Inflammatory macrophage treated with lipopolysaccharide for 1 hour (primary cell): ENCODE results near the gene DSTN.

Experiments used
- DNase-seq, 2 donors: peaks; one replicate each; pipeline ENCODE4 v3.0.0-alpha.2; 2020 to 2022

The DSTN gene

DNA sequence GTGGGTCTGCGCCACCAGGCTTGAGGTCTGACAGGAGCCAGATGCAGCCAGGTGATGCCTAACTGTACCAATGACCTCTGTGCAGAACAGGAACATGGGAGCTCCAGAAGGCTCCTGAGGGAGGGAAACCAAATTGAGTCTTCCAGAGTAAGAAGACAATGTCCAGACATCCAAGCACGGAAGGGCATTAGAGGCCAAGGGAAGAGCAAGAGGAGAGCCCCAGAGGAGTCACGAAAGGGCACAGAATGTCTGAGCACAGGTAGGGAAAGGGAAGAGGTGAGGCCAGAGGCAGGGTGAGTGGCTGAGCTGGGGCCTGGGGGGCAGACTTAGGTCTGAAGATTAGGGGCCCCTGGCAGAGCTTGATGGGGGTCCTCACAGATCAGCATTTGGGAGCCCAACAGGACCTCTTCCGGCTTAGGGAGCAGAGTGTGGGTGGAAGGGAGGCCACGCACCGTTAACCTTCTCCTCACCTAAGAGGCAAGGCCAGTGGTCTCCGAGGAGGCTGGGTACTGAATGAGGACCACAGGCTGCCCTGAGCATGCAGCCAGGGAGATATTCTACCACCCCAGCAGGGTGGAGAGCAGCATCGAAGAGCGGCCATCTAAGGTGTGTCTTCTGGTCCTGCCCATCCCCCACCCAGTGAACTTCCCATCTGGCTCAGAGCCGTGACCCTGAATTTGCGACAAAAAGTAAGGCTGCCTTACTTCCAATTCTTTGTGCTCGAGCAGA, 70.4 kb downstream of the DSTN start:
- no peak for DNase-seq

DNA sequence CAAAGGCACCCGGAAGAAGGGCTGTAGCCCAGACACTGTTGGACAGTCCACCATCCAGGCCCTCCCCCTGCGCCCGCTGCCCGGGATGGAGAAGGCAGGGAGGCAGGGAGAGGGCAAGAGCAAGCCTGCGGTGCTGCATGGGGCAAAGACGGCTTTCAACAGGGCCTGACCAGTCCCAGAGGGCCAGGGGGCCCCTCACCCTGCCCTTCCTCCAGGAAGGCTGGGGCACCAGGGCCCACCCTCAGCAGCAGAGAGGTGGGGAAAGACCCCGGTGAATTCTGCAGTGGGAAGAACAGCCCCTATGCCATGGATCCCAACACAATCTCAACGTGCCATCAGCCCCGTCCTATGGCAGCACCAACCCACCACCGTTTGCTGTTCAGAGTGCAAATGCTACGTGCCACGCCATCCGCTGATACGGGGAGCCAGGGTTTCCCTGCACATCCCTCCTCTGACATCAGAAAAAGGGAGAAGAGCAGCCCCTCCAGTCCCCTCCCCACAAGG, 71.1 kb downstream of the DSTN start:
- DNase-seq, result no peak

DNA sequence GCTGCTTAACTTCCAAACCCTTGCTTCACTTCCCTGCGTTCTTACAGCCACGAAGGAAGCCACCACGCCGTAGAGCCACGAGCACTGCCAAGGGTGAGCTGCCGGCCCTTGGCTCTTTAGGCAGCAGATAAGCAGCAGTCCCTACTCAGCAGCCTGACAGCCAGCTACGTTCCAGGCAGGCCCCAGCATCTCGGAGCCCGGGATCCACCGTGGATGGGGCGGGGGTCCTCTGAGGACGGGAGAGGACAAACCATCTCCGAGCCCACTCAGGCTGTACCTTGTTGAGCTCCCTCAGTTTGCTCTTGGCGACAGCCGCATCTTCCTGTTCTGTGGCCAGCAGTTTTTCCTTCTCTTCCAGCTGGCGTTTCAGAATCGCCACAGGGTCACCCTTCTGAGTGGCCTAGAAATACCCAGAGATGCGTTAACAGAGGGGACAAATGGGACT, 71.7 kb downstream of the DSTN start:
- DNase-seq, result no peak

DNA sequence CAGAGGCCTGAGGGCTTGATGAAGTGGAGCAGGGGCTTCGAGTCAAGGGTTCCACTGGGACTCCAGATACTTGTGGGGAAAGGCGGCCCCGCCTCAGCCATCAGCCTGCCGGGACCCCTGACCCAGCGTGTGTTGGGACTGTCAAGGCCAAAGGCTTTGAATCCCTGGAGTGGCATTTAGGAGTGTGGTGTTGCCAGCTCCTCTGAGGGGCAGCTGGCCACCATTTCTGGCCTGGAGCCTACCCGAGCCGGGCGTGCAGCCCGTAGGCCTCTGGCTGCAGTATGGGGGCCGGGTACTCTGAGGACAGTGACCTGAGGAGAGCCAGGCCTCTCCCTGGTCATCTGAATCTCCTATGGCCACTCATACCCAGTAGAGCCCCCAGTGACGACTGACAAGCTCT, 72.1 kb downstream of the DSTN start:
- no peak for DNase-seq

DNA sequence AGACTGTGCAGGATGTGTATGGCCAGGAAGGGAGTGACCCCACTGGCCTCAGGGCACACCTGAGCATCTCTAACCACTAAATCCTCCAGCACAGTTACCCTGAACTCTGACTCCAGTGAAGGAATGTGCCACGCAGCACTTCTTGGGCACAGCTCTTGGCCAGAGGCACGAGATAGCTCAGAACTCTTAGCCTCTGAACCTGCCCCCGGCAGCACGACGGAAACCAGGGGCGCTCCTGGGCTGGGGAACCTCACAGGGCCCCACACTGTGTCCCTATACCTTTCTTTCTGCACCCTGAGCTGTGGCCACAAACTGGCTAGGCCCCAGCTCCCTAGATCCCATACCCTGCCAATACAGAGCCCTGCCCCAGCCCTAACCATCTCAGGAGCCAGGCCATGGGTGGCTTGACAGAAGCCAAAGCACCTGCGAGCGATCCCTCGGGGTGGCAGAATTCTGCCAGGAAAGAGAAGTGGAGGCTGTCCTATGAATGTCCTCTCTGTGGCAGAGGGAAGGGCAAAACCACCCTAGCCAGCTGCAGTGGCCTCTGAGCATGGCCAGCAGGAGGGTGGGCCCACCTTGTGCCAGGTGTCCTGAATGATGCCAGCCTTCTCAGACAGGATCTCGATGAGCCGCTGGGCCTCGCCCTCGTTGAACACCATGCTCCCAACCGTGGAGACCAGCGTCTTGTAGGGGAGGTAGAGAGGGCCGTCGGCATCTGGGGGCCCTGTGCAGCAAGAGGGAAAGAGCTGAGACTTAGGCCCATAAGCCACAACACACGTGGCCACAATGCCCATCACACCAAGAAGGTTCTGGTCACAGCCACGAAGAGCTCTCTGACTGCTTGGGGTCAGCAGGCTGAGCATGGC, 72.8 kb downstream of the DSTN start:
- DNase-seq, result no peak

DNA sequence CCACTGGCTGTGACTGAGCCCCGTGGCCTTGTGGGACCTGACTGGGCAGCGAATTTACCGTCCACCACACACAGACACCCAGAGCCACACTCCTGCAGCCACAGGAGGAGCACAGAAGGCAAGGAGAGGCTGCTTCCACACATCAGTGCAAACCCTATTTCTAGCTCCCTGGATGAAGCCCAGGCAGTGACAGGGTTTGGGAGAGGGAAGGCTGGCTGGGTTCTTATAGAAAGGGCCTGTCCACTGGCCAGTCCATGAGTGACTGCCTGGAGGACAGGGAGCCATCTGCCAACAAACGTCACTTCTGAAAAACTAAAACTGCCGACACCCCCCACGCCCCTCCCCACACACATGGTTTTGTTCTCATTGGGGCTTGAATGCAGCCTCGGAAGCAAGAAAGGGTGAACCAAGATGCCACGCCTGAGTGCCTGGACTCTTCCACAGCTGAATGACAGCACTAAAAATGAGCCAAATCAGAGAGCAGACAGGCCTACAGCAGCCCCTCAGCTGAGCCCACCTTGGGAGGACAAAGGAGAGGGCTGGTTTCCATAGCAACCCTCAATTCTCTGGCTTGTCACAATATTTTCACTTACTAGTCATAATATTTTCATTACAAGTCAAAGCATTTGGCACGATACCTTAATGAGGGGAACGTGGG, 73.8 kb downstream of the DSTN start:
- no peak for DNase-seq

DNA sequence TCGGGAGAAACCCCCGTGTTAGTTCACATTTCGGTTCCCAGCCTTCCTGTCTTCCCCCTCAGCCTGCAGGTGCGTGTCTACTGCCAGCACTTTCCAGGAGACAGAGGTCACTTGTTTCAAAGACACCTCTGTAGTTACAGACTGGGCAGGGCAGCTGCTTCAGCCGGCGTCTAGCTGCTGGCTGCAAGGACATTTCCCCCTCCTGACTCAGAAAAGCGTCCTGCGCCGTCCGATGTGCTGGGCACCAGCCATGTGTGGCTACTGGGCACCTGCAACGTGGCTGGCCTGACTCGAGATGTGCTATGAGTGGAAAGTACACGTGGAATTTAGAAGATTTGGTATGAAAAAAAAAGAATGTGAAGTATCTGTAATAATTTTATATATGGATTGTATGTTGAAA, 74.6 kb downstream of the DSTN start:
- DNase-seq, result no peak

DNA sequence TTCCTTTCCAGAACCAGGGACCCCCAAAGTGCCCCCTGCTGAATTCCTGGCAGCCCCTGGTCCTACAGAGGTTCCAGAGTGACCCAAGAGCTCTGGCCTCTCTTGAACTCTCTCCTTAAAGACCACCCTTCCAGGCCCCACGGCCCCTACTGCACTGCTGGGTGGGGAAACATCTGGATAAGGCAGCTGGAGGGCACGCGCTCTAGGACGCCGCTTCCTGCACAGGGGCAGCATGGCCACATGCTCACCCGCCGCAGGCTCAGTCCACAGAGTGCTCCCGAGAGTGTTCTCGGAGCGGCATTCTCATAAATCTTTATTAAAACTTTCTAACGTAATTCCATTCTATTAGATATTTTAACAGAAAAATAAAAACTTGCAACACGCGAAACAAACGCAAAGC, 75.1 kb downstream of the DSTN start:
- no peak for DNase-seq

DNA sequence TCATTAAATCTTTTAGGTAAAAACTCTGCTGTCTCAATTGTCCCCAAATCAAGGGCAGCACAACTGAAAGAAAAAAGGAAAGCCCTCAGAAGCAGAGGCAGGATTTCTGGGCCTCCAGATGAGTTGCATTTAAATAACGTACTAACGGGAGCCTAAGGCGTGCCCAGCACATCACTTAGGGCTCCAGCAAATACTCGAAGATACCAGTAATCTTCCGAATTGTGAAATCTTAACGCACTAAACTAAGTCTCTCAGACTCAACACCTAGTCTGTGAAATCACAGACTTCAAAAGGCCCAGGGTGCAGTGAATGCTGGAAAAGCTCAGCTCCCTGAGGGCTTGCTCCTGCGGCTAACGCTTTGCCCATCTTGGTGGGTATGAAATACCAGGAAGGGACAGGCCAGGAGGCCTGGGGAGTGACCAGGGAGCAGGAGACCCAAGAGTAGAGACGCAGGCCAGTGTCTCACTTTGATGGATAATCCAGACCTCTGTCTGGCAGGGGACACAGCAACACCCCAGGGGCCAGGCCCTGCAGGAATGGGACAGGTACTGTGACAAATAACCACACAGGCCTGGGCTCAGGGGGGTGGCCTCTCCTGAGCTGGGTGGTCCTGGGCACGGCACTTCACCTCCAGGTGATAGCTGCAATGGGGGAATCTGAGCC, 75.8 kb downstream of the DSTN start:
- no peak for DNase-seq

DNA sequence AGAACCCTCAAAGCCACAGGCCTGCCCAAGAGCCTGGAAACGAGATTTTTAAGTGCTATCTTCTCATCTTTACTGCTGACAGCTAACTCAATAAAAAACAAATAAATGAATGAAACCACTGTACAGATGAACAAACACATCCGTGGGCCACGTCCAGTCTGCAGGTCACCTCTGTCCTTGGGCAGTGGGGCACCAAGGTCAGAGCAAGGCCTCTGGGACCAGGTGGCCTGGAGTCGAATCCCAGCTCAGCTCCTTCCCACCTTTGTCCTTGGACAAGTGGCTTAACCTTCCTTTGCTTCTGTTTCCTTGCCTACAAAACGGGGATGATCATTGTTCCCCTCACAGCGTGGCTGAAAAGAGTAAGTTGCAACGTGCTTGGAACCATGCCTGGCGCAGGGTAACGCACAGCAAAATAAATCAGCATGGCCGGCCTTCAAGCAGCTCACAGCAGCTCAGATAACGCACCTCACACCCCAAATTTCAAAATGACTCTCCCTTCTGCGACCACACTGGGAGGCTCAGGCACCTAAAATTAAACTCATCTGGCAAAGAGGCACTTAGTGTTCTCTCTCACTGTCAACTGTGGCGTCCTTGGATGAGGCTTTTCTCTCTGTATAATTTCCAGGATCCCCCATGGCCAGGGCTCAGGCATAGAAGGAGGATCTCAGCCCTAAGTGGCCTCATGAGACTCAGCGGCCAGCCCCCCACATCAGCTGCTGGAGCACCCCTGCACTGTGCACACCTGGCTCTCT, 76.5 kb downstream of the DSTN start:
- DNase-seq, result no peak

DNA sequence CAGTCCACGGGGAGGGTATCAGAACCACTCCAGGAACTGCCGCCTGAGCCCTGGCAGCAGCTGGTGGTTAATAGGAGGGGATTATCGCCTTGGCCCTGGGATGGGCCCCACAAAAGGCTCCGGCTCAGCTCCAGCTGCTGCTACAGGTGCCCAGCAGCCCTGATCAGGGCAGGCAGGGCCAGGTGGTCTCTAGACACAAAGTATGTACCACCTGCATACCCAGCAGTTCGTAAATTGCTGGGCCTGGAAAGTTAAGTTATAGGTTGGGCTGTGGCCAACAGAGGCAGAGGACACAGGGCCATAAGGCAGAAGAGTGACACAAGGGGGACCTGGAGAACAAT, 77.1 kb downstream of the DSTN start:
- no peak for DNase-seq

DNA sequence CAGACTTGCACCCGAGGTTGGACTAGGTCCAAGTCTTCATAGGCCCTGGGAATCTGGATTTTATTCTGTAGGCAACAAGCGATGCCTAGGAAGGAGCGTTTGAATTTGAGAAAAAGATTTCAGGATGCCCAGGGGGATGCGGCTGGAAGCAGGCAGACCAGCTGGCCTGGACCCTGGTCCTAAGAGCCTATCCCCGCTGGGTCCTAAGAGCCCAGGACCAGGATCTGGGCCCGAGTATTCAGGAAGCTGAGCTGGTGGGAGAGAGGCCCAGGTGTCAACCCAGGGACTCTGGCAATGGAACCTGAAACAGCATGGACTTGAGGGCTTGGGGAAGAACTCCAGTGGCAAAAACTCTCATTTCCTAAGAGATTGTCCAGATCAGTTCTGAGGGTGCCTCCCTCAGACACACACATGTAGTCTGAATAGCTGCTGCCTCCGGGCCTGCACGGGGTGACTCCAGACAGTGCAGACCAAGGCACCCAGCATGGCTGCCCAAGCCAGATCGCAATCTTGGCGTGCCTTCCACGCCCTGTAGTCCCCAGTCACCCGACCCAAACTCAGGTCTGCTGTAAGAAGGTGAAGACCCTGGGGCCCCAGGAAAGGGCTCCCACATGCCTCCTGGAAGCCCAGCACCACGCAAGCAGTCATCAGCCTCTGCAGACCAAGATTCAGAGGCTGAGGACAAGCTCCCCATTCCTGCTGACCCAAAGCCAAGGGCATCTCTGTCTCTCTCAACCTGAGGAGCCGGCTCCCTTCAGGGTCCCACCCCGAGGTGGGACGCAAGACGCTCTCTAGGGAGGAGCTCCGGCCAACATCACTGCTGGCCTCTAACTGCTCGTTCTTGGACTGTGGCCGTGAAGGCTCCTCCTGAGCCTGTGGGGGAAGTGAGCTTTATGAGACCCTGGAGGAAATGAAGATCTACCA, 77.8 kb downstream of the DSTN start:
- no peak for DNase-seq

DNA sequence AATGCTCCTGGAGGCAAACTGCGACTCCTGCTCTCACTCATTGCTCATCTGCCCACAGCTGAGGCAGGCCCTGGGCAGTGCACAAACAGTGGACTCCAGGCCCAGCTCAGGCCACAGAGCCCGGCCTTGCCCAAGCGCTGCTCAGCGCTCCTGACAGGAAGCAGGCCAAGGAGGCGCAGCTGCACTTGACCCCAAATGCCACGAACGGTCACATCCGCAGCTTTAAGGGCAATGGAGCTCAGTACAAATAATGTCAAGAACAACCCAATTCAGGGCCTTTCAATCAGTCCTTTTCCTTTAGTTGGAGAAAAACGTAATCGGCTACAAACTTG, 78.4 kb downstream of the DSTN start:
- DNase-seq, result no peak

DNA sequence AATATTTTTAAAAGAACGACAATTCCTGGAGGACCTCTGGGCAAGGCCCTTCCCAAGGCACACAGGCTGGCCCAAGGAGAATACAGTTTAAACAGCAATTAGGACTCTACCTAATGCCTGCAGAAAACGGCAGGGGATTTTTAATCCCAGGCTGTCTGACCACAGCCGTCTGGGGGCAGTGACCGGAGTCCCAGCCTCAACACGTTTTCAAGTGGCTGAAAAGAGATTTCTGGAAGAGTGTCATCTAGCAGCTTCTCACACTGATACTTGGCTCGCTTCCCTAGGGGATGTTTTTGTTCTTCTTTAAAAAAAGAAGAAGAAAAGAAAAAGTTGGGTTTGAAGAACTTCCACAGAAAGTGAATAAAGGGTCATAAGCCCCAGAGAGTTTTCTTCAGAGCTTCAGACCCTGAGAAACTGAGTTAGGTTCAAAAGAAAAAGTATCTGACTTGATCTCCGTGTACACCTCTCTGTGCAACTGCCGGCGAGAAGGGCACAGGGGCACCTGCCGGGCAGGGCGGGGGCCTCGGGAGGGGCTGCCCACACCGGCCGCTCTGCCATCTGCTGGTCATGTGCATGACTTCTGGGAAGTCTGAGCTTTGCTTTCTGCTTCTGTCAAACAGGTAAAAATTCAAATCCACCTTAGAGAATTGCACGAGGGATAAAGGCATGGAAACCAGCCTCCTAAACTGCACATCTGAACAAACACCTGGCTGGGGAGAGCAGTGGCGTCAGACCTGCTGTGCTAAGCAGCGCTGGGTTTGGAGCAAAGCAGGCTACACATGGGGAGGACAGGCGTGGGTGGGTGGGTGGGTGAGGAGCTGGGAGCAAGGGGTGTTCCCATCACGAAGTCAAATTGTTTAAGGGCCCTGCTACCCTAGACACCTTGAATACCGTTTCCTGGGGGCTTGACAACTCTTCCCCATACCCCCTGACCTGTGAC, 79.2 kb downstream of the DSTN start:
- no peak for DNase-seq

DNA sequence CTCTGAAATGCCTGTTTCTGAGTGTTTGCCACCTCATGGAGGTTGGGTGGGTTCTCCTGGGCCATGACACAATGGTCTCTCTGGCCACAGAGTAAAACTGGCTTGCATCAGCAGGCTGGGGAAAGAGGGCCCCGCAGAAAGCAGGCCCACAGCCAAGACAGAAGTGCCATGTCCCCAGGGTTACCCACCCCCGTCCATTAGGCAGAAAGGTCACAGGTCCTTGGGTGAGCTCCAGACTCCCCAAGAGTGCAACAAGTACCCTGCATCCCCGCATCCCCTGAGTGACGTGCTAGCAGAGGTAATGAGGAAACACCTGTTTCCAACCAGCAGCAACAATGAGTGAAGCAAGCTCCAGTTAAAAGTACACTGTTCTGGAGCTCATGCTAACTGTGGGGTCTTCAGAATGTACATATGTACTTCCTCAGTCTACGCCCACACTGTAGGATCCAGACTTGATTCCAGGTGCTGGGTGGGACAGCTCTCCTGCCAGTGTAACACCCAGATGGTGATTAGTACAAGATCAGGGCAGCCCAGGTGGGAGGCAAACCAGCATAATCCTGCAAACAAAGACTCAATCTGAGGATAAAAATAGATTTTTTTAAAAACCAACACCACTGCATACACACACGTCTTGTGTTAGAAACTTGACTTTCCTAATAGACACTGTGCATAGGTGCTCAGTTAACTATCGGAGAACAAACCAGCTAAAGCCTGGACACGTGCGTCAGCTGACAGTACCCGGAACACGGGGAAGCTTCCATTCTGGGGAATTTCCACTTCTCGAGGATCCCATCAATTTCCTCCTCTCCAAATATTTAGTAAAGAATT, 80.6 kb downstream of the DSTN start:
- DNase-seq, result no peak

DNA sequence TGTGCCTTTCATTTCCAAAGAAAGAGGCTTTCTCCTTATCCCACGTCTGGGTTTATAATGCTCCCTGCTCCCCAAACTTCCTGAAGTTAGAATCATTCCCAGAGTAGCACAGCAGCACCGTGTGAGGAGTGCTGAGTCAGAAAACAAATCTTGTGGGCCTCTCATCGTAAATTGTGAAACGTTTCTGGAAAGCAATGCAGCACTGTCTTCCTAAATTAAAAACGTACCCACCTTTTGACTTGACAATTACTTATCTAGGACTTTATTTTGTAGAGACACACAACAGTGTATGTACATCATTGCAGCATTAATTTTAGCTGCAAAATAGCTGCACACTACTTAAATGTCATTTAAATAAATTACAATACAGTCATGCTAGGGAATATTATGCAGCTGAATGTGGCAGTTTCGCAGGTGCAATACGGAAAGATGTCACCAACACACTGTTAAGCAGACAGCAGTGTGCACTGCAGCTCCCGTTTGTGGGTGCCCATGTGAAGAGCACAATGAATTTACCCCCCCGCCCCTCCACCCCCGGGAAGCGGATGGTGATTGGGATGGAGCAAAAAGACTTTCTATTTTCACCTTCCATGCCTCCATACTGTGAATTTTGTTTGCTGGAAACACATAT, 81.4 kb downstream of the DSTN start:
- no peak for DNase-seq

DNA sequence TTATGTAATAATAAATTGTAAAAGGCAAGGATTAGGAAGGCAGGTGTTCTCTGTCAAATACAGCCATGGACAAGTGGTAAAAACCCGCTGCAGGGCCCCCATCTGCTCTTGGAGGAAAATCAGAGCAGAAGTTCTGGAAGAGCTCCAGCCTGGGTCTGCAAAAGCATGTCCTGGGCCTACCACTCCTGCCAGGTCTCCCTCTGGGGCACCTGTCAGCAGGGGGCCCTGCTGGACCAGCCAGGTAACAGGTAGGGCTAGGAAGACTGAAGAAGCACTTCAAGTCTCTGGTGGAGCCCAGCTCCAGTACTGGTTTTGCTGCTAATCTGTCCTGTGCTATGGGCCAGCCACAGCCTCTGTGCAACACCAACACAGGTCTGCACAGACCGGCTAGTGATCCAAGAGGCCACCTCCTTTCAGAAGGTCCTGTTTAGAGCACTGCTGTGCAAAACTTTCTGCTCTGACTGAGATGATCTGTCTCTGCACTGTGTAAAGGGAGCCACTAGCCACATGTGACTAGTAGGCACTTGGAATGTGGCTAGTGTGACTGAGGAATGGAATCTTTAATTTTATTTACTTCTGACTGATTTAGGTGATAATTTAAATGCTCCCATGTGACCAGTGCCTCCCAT, 82.0 kb downstream of the DSTN start:
- DNase-seq, result no peak

DNA sequence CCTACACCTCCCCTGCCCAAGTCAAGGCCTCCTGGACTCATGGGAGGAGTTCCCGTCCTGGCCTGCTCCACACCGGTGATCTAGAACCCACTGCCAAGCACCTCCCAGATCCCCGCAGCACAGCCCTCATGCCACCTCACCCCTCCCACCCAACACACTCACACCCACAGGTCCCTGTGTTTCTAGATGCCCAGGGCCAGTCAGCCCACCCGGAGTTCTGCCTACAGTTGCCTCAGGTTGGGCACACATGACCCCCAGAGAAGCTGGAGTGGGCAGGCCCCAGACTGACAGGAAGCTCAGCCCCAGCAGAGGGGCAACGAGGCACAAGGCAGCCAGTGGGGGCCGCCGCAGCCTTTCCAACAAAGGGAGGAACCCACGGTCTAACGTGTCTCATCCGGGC, 82.5 kb downstream of the DSTN start:
- DNase-seq, result no peak
